Central memory CD4-positive, alpha-beta T cell (primary cell): ENCODE measurements around the gene NR0B1.

Source experiments
- DNase-seq: peaks from one replicate; pipeline ENCODE4 v3.0.0; 2022

NR0B1 gene

GRCh38 chrX:30270639-30271038, 38.6 kb downstream of the NR0B1 start:
- DNase-seq = no peak

- no peak for DNase-seq
Measured at GRCh38 chrX:30262763-30263162, 46.4 kb downstream of the NR0B1 start.

- no peak for DNase-seq
Measured at GRCh38 chrX:30261012-30261411, 48.2 kb downstream of the NR0B1 start.

GRCh38 chrX:30259927-30260326, 49.3 kb downstream of the NR0B1 start:
- no peak for DNase-seq
